ENCODE data around the gene LMF2. TPM values are rescaled to one million over a fixed set of nuclear protein-coding genes. Genes with fewer than 3 reads are reported as not detected.

LMF2 gene
- total RNA-seq, 2 experiments from 2014 or later, result 49.2 to 50.7 TPM

DNA sequence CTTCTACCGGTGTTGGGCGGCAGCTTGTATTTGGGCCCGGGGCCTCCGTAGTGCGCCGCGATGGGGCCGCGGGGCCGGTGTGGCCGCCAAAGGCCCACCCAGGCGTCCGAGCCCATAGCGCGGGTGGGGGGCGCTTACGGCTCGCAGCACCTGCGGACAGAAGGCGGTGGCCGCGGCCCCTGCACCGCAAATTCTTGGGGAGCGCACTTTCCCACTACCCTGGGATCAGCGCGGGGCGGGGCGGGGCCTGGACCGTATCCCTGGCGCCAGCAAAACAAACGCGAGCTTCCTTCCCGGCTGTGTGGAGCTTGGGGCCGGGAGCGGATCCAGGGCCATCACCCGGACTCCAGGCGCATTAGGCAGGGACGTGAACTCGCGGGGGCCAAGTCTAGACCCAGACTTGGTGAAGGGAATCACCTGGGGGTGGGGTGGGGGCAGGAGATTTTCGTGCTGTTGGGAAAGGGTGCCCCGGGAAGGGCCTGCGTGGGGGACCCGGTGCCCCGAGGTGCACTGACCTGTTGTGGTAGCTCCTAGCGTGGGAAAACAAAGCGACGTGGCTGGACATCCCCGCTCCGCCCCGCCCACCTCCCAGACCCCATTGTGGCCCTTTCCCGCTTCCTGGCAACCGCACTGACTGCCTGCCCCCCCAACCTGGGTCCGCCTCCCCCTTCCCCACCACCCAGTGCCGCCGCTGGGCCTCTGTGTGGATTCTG, 24.6 kb upstream of the LMF2 start:
- Histone ChIP-seq H3K79me2 (ENCODE audit: insufficient read depth, low read depth, low read length) (no peaks in the 10 kb centered on the region), H3K9me2 (ENCODE audit: insufficient read depth, low read length) (no peaks in the 10 kb centered on the region), H3K4me3 (ENCODE audit: low read depth, low read length, poor library complexity, severe bottlenecking) (peak overlapping the region; percentile 71), H3K9me3 (ENCODE audit: low read length) (no peaks in the 10 kb centered on the region), H3K36me3 (ENCODE audit: insufficient read depth, low read length) (no peaks in the 10 kb centered on the region), H3K4me1 (ENCODE audit: insufficient read depth, low read length, poor library complexity, severe bottlenecking) (peaks cover 73% of the 10 kb centered on the region), H4K20me1 (ENCODE audit: insufficient read depth, low read length) (no peaks in the 10 kb centered on the region), H3K4me2 (ENCODE audit: low read length) (peak overlapping the region; percentile 92), H2AFZ (ENCODE audit: low read length) (peak overlapping the region; percentile 5; the same call in 1 of the 2 replicates), H3K27ac (ENCODE audit: low read depth, low read length, poor library complexity, severe bottlenecking) (peak overlapping the region; percentile 53)
- intact Hi-C loops (cut with micrococcal nuclease; ENCODE audit: unreplicated experiment), result loop anchor here (2.0 kb wide), 1 partner anchor 51 kb away; the partner anchor contains the start of gene CHKB
- TF ChIP-seq, protein P1, sequence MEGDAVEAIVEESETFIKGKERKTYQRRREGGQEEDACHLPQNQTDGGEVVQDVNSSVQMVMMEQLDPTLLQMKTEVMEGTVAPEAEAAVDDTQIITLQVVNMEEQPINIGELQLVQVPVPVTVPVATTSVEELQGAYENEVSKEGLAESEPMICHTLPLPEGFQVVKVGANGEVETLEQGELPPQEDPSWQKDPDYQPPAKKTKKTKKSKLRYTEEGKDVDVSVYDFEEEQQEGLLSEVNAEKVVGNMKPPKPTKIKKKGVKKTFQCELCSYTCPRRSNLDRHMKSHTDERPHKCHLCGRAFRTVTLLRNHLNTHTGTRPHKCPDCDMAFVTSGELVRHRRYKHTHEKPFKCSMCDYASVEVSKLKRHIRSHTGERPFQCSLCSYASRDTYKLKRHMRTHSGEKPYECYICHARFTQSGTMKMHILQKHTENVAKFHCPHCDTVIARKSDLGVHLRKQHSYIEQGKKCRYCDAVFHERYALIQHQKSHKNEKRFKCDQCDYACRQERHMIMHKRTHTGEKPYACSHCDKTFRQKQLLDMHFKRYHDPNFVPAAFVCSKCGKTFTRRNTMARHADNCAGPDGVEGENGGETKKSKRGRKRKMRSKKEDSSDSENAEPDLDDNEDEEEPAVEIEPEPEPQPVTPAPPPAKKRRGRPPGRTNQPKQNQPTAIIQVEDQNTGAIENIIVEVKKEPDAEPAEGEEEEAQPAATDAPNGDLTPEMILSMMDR (conservative IDR thresholded peaks at IDR 0.05; ENCODE audit: low read length), result no peak
- no peak for TF ChIP-seq EZH2phosphoT487 (IDR thresholded peaks at IDR 0.05; ENCODE audit: borderline replicate concordance, low read depth, low read length)
- ChIA-PET POLR2A (interaction anchor here (0.5 to 1.2 kb wide), 3 partner anchors 8 to 28 kb away, joined by 3 read pairs; partner anchors contain the start of gene KLHDC7B), CTCF (ENCODE audit: unreplicated experiment) (no interaction called here)
- no TSS peak for BruUV-seq (replicated peaks)
- DNase-seq (ENCODE audit: low spot score), result peak; percentile 26

DNA sequence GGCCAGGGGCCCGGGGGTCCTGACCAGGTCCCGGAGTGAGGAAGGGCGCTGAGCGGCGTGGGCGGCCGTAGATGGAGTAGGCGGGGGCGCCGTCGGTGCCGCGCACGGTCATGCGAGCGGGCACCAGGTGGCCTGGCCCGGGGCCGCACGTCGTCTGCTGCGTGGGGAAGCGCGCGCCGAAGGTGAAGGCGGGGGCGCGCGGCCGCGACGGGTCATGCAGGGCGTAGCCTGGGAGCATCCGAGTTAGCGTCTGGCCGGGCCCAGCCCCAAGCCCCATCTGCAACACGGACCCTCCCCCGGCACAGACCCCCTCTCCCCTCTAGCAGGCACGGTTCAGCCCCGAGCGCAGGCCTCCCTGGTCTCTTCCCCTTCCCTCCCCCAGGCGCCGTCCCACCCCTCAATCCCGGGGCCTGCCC, 24.1 kb upstream of the LMF2 start:
- ChIA-PET POLR2A (interaction anchor here (0.5 kb wide), 1 partner anchor 14 kb away, joined by 3 read pairs; the partner anchor contains the start of gene KLHDC7B), CTCF (ENCODE audit: unreplicated experiment) (no interaction called here)
- Histone ChIP-seq H2AFZ (ENCODE audit: low read length) (peak overlapping the region; percentile 5; the same call in 1 of the 2 replicates), H4K20me1 (ENCODE audit: insufficient read depth, low read length) (no peaks in the 10 kb centered on the region), H3K4me3 (ENCODE audit: low read depth, low read length, poor library complexity, severe bottlenecking) (peak overlapping the region; percentile 71), H3K4me1 (ENCODE audit: insufficient read depth, low read length, poor library complexity, severe bottlenecking) (peaks cover 73% of the 10 kb centered on the region), H3K36me3 (ENCODE audit: insufficient read depth, low read length) (no peaks in the 10 kb centered on the region), H3K9me2 (ENCODE audit: insufficient read depth, low read length) (no peaks in the 10 kb centered on the region), H3K27ac (ENCODE audit: low read depth, low read length, poor library complexity, severe bottlenecking) (peak overlapping the region; percentile 53), H3K79me2 (ENCODE audit: insufficient read depth, low read depth, low read length) (no peaks in the 10 kb centered on the region), H3K9me3 (ENCODE audit: low read length) (no peaks in the 10 kb centered on the region), H3K4me2 (ENCODE audit: low read length) (peak overlapping the region; percentile 92)
- TF ChIP-seq EZH2phosphoT487 (IDR thresholded peaks at IDR 0.05; ENCODE audit: borderline replicate concordance, low read depth, low read length), result no peak
- TF ChIP-seq, protein P1 (conservative IDR thresholded peaks at IDR 0.05; ENCODE audit: low read length), result no peak
- BruUV-seq (replicated peaks), result no TSS peak
- intact Hi-C loops (cut with micrococcal nuclease; ENCODE audit: unreplicated experiment), result loop anchor here (2.0 kb wide), 1 partner anchor 51 kb away; the partner anchor contains the start of gene CHKB
- peak; percentile 72 for DNase-seq (ENCODE audit: low spot score)

All from OCI-LY7 (cell line).